ENCODE measurements around the gene CTNNA1. TPM values are rescaled to one million over a fixed set of nuclear protein-coding genes. Genes with fewer than 3 reads are reported as not detected.
A peak's percentile ranks its signal among the peaks of the same experiment; 100 is the strongest.

Gene CTNNA1
- total RNA-seq, 1 donor from 2014 or later = 282 TPM

- H3K9me3 Mint-ChIP-seq = no peaks in the 10 kb centered on the region
- DNase-seq (ENCODE audit: low read depth, low spot score) = no peak
- no peaks in the 10 kb centered on the region for H3K27me3 Mint-ChIP-seq (ENCODE audit: low read depth)
- TF ChIP-seq CTCF (conservative IDR thresholded peaks at IDR 0.05) = no peak
- H3K36me3 Mint-ChIP-seq (ENCODE audit: low read depth) = peaks cover 30% of the 10 kb centered on the region
- H3K4me1 Mint-ChIP-seq = peaks cover 9% of the 10 kb centered on the region
- H3K27ac Mint-ChIP-seq (ENCODE audit: unreplicated experiment) = peak overlapping the region; percentile 95
- H3K4me3 Mint-ChIP-seq = no peak overlapping the region
These were observed 184.5 kb downstream of the CTNNA1 start for GRCh38 chr5:138937392-138938387.

DNA sequence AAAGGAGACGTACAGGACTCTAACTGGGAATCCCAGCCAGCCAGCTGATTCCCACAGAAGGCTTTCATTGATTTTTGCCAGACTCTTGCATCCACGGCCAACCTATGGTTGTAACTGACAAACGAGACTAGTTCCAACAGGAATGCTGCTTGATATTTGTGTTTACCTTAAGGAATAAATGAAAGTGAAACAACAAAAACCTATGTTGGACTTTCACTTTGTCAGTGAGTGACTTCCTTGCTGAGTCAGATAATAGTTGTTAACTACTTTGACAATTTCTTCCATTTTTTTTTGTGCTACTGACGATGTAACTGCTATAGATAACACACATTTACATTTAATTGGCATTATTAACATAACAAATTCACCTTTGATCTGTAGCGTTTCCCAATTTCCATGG is 185.3 kb downstream of the CTNNA1 start:
- TF ChIP-seq CTCF (conservative IDR thresholded peaks at IDR 0.05) = no peak
- peaks cover 10% of the 10 kb centered on the region for H3K4me1 Mint-ChIP-seq
- no peaks in the 10 kb centered on the region for H3K9me3 Mint-ChIP-seq
- no peak for DNase-seq (ENCODE audit: low read depth, low spot score)
- no peaks in the 10 kb centered on the region for H3K27me3 Mint-ChIP-seq (ENCODE audit: low read depth)
- peaks cover 26% of the 10 kb centered on the region for H3K36me3 Mint-ChIP-seq (ENCODE audit: low read depth)
- peak overlapping the region; percentile 35 for H3K27ac Mint-ChIP-seq (ENCODE audit: unreplicated experiment)
- no peak overlapping the region for H3K4me3 Mint-ChIP-seq

DNA sequence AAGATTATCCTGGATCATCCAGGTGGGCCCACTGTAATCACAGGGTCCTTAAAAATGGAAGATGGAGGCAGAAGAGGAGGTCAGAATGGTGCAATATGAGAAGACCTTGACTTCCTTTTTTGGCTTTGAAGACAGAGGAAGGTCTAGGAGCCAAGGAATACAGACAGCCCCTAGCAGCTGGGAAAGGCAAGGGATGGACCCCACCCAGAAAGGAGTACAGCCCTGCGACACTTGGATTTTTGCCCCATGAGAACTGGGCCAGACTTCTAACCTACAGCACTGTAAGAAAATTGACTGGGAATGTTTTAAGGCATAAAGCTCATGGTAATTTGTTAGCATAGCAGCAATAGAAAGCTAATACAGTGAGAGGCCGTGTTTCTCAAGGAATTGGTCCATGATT is 188.8 kb downstream of the CTNNA1 start:
- Mint-ChIP-seq H3K4me1 (peaks cover 25% of the 10 kb centered on the region), H3K4me3 (no peak overlapping the region), H3K9me3 (no peaks in the 10 kb centered on the region), H3K27me3 (ENCODE audit: low read depth) (peaks cover 3% of the 10 kb centered on the region), H3K27ac (ENCODE audit: unreplicated experiment) (no peak overlapping the region), H3K36me3 (ENCODE audit: low read depth) (peaks cover 14% of the 10 kb centered on the region)
- no peak for DNase-seq (ENCODE audit: low read depth, low spot score)
- no peak for TF ChIP-seq CTCF (conservative IDR thresholded peaks at IDR 0.05)

DNA sequence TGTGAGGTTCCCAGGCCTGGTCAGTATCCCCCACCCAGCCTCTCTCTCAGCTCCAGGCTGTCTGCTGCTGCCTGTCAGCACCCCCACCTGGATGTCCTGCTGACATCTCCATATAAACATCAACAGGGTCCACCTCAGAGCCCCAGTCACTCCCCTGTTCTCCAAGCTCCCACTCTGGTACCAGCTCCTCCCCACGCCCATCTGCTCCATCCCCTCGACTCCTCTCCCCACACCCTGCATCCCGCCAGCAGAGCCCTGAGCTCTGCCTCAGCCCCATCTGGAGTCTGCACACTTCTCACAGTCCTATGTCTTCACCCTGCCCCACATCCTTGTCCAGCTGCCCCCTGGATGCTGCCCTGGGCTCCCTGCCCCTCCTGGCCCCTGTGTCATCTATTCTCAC is 189.6 kb downstream of the CTNNA1 start:
- Mint-ChIP-seq H3K36me3 (ENCODE audit: low read depth) (peaks cover 14% of the 10 kb centered on the region), H3K9me3 (no peaks in the 10 kb centered on the region), H3K4me1 (peaks cover 29% of the 10 kb centered on the region), H3K4me3 (peak overlapping the region; percentile 16), H3K27ac (ENCODE audit: unreplicated experiment) (peak overlapping the region; percentile 23), H3K27me3 (ENCODE audit: low read depth) (peaks cover 3% of the 10 kb centered on the region)
- TF ChIP-seq CTCF (conservative IDR thresholded peaks at IDR 0.05) = no peak
- no peak for DNase-seq (ENCODE audit: low read depth, low spot score)

GRCh38 chr5:138943599-138944173 is 190.5 kb downstream of the CTNNA1 start:
- TF ChIP-seq CTCF (conservative IDR thresholded peaks at IDR 0.05) = no peak
- Mint-ChIP-seq H3K36me3 (ENCODE audit: low read depth) (peaks cover 15% of the 10 kb centered on the region), H3K4me1 (peaks cover 36% of the 10 kb centered on the region), H3K9me3 (no peaks in the 10 kb centered on the region), H3K27me3 (ENCODE audit: low read depth) (peaks cover 6% of the 10 kb centered on the region), H3K27ac (ENCODE audit: unreplicated experiment) (peak overlapping the region; percentile 43), H3K4me3 (peak overlapping the region; percentile 58)
- DNase-seq (ENCODE audit: low read depth, low spot score) = no peak
